OCI-LY1 (cell line): ENCODE data around the gene ZNF431.

Experiments
- H2AFZ ChIP-seq: fragments of 200-600 bp; sonication (generic), shearing (Covaris generic); 2 replicates; pipeline ENCODE4 v1.6.0; 2014; ENCODE audit warnings: antibody characterized with exemption, mild to moderate bottlenecking, low read length
- H3F3A ChIP-seq: fragments of 200-600 bp; sonication (generic), shearing (Covaris generic); 2 replicates; pipeline ENCODE4 v1.6.0; 2014; ENCODE audit warnings: mild to moderate bottlenecking, antibody characterized with exemption, low read length, moderate library complexity; ENCODE audit not compliant: insufficient read depth
- H3K27ac ChIP-seq: fragments of 200-600 bp; sonication (generic); 2 replicates; pipeline ENCODE4 v1.5.1; 2014; ENCODE audit warnings: low read length, mixed run types, mild to moderate bottlenecking, low read depth; ENCODE audit not compliant: poor library complexity, severe bottlenecking
- H3K27me3 ChIP-seq: fragments of 200-600 bp; sonication (generic); 2 replicates; pipeline ENCODE4 v1.6.0; 2014; ENCODE audit warnings: antibody characterized with exemption, mild to moderate bottlenecking, low read length, moderate library complexity; ENCODE audit not compliant: insufficient read depth
- H3K36me3 ChIP-seq: fragments of 200-600 bp; sonication (generic); 2 replicates; pipeline ENCODE4 v1.6.1; 2014; ENCODE audit warnings: mild to moderate bottlenecking, antibody characterized with exemption, low read length, moderate library complexity, mixed read lengths; ENCODE audit not compliant: insufficient read depth
- H3K4me1 ChIP-seq: fragments of 200-600 bp; sonication (generic); 2 replicates; pipeline ENCODE4 v1.5.1; 2014; ENCODE audit warnings: mild to moderate bottlenecking, low read length, moderate library complexity; ENCODE audit not compliant: insufficient read depth, severe bottlenecking
- H3K4me2 ChIP-seq: fragments of 200-600 bp; sonication (generic), shearing (Covaris generic); 2 replicates; pipeline ENCODE4 v1.6.1; 2014; ENCODE audit warnings: low read length
- H3K4me3 ChIP-seq: fragments of 200-600 bp; sonication (generic); 2 replicates; pipeline ENCODE4 v1.5.1; 2014; ENCODE audit warnings: low read length, low read depth, mild to moderate bottlenecking, mixed read lengths; ENCODE audit not compliant: poor library complexity, severe bottlenecking
- H3K79me2 ChIP-seq: fragments of 200-600 bp; shearing (Covaris generic); 2 replicates; pipeline ENCODE4 v1.6.1; 2016; ENCODE audit warnings: mixed run types, low read length, mixed read lengths; ENCODE audit not compliant: insufficient read depth
- H3K9ac ChIP-seq: fragments of 200-600 bp; sonication (generic), shearing (Covaris generic); 2 replicates; pipeline ENCODE4 v1.6.1; 2014; ENCODE audit warnings: mild to moderate bottlenecking, low read length, mixed read lengths
- H3K9me2 ChIP-seq: fragments of 200-600 bp; sonication (generic), shearing (Covaris generic); 2 replicates; pipeline ENCODE4 v1.6.1; 2014; ENCODE audit warnings: low read depth, mild to moderate bottlenecking, low read length, mixed read lengths
- H3K9me3 ChIP-seq: fragments of 200-600 bp; shearing (Covaris generic); 2 replicates; pipeline ENCODE4 v1.6.1; 2014; ENCODE audit warnings: low read length, mixed read lengths
- H4K20me1 ChIP-seq: fragments of 200-600 bp; sonication (generic), shearing (Covaris generic); 2 replicates; pipeline ENCODE4 v1.6.0; 2016; ENCODE audit warnings: mild to moderate bottlenecking, low read length; ENCODE audit not compliant: insufficient read depth
- EZH2 ChIP-seq: fragments of 200-600 bp; sonication (generic), shearing (Covaris generic); IDR thresholded peaks from 2 replicates; pipeline ENCODE4 v1.8.0; 2017; ENCODE audit warnings: borderline replicate concordance, mixed run types, mild to moderate bottlenecking, antibody characterized with exemption, low read length, moderate library complexity, mixed read lengths
- TF ChIP-seq, protein P1 (sequence below): fragments of 200-600 bp; sonication (generic), shearing (Covaris generic); IDR thresholded peaks from 2 replicates; pipeline ENCODE4 v1.5.1; 2017; ENCODE audit warnings: mild to moderate bottlenecking, antibody characterized with exemption, low read length, moderate library complexity, mixed read lengths

ZNF431 gene

DNA sequence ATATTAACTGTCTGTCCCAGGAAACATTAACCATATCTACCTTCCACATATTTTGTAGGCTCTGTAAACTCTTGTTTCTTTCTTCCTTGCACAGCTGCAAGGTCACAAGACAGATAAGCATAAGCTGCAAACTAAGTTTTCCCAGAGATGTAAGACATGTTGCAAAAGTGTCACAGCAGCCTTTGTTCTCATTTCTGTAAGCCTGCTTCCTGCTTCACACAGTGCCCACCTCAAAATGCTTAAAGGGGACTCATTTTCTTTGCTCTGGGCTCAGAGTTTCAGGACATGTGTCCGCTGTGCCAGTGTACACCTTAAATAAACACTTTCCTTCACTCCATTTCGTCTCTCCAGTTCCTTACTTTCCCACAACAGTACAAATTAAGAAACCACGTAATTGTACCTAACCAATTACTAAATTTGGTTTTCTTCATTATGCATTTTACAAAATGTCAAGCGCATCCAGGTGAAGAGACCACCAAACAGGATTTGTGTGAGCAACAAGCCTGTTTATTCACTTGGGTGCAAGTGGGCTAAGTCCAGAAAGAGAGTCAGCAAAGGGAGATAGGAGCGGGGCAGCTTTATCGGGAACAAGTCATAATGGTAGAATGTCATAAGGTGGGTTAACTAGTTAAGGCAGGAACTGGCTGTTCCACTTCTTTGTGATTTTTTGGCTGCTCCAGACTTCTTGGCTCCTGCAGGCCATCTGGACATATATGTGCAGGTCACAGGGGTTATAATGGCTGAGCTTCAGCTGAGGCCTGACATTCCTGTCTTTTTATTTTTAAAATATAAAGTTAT is 12.7 kb upstream of the ZNF431 start:
- Histone ChIP-seq H3K36me3 (no peaks in the 10 kb centered on the region), H3F3A (no peaks in the 10 kb centered on the region), H3K79me2 (no peaks in the 10 kb centered on the region), H3K4me1 (no peaks in the 10 kb centered on the region), H3K27ac (no peak overlapping the region), H3K27me3 (no peaks in the 10 kb centered on the region), H3K4me3 (no peak overlapping the region), H3K9me3 (no peaks in the 10 kb centered on the region), H3K9me2 (no peaks in the 10 kb centered on the region), H3K9ac (no peak overlapping the region), H4K20me1 (no peaks in the 10 kb centered on the region), H2AFZ (no peak overlapping the region), H3K4me2 (no peak overlapping the region)
- no peak for TF ChIP-seq EZH2
- TF ChIP-seq, protein P1, sequence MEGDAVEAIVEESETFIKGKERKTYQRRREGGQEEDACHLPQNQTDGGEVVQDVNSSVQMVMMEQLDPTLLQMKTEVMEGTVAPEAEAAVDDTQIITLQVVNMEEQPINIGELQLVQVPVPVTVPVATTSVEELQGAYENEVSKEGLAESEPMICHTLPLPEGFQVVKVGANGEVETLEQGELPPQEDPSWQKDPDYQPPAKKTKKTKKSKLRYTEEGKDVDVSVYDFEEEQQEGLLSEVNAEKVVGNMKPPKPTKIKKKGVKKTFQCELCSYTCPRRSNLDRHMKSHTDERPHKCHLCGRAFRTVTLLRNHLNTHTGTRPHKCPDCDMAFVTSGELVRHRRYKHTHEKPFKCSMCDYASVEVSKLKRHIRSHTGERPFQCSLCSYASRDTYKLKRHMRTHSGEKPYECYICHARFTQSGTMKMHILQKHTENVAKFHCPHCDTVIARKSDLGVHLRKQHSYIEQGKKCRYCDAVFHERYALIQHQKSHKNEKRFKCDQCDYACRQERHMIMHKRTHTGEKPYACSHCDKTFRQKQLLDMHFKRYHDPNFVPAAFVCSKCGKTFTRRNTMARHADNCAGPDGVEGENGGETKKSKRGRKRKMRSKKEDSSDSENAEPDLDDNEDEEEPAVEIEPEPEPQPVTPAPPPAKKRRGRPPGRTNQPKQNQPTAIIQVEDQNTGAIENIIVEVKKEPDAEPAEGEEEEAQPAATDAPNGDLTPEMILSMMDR: no peak

DNA sequence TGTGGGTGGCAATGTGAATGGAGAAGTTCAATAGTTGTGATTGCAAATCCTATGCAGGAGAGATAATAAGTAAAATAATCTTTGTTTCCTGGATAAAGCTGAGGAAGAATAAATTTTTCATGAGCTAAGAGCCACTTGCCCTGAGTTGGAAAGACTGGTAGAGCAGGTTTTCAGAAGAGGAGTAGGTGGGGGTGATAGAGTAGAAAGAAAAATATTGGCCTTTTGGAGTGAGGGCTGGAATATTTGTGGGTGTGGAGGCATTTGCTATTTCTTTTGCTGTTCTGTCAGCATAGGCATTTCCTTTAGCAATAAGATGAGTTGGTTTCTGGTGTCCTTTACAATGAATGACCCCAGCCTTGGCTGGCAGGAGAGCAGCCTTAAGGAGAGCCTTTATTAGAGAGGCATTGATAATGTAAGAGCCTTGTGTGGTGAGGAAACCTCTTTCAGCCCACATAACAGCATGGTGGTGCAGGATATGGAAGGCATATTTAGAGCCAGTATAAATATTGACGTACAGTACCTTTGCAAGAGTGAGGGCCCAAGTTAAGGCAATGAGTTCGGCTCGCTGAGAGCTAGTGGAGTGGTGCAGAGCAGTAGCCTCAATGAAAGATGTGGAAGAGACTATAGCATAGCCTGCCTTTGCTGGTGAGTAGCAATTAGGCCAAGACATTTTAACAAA is 11.6 kb upstream of the ZNF431 start:
- TF ChIP-seq EZH2: no peak
- TF ChIP-seq, protein P1: no peak
- no peaks in the 10 kb centered on the region for H3K36me3 ChIP-seq
- H3K4me3 ChIP-seq: no peak overlapping the region
- H4K20me1 ChIP-seq: no peaks in the 10 kb centered on the region
- H3K27me3 ChIP-seq: no peaks in the 10 kb centered on the region
- H3K79me2 ChIP-seq: no peaks in the 10 kb centered on the region
- H3F3A ChIP-seq: no peaks in the 10 kb centered on the region
- no peaks in the 10 kb centered on the region for H3K4me1 ChIP-seq
- no peak overlapping the region for H2AFZ ChIP-seq
- no peak overlapping the region for H3K9ac ChIP-seq
- H3K27ac ChIP-seq: no peak overlapping the region
- H3K4me2 ChIP-seq: no peak overlapping the region
- H3K9me2 ChIP-seq: no peaks in the 10 kb centered on the region
- no peaks in the 10 kb centered on the region for H3K9me3 ChIP-seq

DNA sequence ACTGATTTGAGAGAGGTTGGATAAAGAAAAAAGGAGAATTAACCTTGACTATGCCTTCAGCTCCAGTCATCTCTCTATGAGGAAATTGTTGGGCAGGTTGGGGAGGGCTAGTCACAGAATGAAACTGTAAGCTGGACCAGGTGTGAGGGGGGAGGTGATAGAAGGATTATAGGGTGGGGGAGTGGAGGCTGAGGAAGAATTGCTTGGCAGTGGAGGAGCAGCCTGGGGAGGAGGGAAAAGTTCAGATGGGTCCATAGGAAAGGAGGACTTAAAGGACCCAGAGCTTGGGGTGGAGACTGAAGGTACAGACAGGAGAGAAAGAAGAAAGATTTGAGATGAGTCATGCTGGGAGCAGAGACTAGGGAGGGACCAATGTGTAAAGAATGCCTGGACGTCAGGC is 8.2 kb upstream of the ZNF431 start:
- H3K36me3 ChIP-seq: no peaks in the 10 kb centered on the region
- H2AFZ ChIP-seq: no peak overlapping the region
- H3F3A ChIP-seq: no peaks in the 10 kb centered on the region
- H3K9me3 ChIP-seq: no peaks in the 10 kb centered on the region
- no peaks in the 10 kb centered on the region for H3K79me2 ChIP-seq
- no peaks in the 10 kb centered on the region for H3K4me1 ChIP-seq
- H3K27ac ChIP-seq: no peak overlapping the region
- H3K9ac ChIP-seq: no peak overlapping the region
- H3K4me3 ChIP-seq: no peak overlapping the region
- no peaks in the 10 kb centered on the region for H3K9me2 ChIP-seq
- TF ChIP-seq, protein P1: no peak
- TF ChIP-seq EZH2: no peak
- H4K20me1 ChIP-seq: no peaks in the 10 kb centered on the region
- H3K4me2 ChIP-seq: no peak overlapping the region
- no peaks in the 10 kb centered on the region for H3K27me3 ChIP-seq
